HEK293T (cell line): ENCODE results near the gene P2RY2.

Experiments
- FOXM1 ChIP-seq: fragments of 450-650 bp; IDR thresholded peaks from 2 replicates; pipeline ENCODE4 v1.6.1; 2017; ENCODE audit warnings: mild to moderate bottlenecking, borderline replicate concordance
- HDGF ChIP-seq: fragments of 450-650 bp; IDR thresholded peaks from 2 replicates; pipeline ENCODE4 v1.6.1; 2017; ENCODE audit warnings: antibody characterized with exemption, borderline replicate concordance
- TARDBP ChIP-seq: fragments of 450-650 bp; IDR thresholded peaks from 2 replicates; pipeline ENCODE4 v1.6.1; 2016

DNA sequence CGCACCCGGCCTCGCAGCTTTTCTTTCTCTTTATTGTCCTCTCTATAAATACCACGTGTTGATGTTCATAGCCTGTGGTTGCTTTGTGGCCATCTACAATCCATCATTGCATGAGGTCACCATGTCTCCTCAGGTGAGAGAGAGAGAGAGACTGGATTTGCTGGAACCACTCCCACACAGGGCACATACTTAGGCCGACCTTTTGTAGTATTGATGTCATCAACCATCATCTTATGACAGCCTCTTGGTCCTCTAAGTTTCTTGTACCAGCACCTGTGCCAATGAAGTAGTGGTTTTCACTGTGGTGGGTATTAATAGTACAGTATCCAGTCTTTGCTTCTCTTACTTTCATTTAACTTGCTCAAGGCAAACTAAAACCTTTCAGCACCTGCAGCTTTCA is 31.2 kb downstream of the P2RY2 start:
- TF ChIP-seq FOXM1 = no peak
- TF ChIP-seq HDGF = no peak
- TF ChIP-seq TARDBP = no peak
